HG02870 (cell line): ENCODE measurements around the gene MOGAT3.

Experiments
- ATAC-seq: cut with Tn5 transposase; IDR thresholded peaks from one replicate; pipeline ENCODE4 v1.9.1; 2021; ENCODE audit warnings: mild to moderate bottlenecking, moderate library complexity; ENCODE audit not compliant: unreplicated experiment

The MOGAT3 gene, protein sequence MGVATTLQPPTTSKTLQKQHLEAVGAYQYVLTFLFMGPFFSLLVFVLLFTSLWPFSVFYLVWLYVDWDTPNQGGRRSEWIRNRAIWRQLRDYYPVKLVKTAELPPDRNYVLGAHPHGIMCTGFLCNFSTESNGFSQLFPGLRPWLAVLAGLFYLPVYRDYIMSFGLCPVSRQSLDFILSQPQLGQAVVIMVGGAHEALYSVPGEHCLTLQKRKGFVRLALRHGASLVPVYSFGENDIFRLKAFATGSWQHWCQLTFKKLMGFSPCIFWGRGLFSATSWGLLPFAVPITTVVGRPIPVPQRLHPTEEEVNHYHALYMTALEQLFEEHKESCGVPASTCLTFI

DNA sequence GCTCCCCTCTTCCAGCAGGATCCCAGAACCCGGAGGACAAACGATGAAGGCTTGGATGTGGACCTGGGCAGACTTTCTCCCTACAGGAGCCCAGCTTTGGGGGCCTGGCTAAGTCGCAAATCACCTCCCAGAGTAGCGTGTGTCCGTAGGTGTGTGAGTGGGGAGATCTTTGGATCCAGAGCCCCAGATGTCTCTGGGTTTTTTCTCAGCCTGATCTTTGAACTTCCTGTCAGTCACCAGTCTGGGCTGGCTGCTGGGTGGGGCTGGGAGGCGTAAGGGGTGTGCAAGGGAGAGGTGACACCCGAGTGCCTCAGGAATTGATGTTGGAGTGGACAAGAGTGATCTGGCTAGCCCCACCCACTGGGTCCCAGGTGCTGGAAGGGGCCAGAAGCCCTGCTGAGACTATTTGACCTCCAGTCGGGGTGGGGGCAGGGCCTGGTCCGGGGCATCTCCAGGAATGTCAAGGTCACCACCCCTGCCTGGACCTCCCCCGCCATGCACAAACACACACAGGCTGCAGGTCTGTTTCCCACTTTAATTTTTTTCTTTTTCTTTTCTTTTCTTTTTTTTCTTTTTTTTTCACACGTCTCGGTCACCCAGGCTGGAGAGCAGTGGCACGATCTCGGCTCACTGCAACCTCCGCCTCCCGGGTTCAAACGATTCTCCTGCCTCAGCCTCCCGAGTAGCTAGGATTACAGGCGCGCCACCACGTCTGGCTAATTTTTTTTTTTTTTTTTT is at the start of gene MOGAT3:
MOGAT3 (minus strand) TSS at position 175 of the 738 bp plus-strand sequence. CDS start 182 bp downstream, outside the sequence.
- ATAC-seq, result no peak

DNA sequence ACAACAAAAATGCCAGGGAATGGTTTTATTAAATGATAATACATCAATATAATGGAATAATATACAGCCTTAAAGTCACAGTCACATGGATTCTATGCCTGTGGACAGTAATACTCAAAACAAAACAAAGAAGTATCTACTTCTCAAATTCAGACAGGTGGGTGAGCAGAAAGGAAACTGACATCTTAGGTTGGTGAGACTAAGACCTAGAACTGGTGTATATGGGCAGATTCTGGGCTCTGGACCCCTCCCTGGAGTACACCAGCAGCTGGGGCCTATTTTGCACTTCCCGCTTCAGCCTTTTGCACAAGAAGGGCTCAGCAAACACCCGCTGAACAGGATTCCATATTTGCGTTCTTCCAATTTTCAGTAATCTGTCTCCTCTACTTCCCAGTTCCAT is 49.5 kb upstream of the MOGAT3 start:
- ATAC-seq, result peak; percentile 33

DNA sequence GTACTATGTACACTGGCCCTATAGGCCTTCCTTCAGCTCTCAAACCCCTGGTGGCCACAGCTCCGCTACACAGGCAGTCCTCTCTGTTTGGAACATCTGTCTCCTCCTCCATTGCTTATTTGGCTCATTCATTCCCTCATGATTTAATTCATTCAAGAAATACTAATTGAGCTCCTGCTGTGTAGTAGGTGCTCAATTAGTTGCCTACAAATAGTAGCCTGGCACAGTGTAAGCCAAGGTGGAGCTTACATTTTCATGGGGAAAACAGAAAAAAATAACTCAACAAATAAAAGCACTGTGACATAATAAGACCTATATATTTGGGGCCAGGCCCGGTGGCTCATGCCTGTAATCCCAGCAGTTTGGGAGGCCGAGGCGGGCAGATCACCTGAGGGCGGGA is 47.4 kb upstream of the MOGAT3 start:
- ATAC-seq, result no peak

DNA sequence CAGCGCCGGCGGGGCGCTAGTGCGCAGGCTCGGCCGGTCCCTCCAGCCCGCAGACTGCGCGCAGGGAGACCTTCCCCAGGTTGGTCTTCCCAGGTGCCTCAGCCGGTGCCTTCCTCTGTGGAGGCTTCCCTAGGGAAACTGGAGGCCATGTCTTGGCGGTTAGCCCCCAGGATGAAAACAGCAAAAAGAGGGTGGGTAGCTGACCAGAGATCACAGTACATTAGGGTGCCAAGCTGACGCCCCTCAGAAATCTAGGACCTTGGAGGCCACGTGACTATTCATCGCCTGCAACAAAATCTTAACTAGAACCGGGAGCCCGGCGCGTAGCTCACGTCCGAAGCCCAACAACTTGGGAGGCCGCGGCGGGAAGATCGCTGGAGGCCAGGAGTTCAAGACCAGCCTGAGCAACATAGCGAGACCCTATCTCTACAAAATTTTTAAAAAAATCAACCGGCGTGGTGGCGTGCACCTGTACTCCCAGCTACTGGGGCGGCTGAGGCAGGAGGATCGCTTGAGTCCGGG is 44.4 kb upstream of the MOGAT3 start:
- ATAC-seq, result no peak

DNA sequence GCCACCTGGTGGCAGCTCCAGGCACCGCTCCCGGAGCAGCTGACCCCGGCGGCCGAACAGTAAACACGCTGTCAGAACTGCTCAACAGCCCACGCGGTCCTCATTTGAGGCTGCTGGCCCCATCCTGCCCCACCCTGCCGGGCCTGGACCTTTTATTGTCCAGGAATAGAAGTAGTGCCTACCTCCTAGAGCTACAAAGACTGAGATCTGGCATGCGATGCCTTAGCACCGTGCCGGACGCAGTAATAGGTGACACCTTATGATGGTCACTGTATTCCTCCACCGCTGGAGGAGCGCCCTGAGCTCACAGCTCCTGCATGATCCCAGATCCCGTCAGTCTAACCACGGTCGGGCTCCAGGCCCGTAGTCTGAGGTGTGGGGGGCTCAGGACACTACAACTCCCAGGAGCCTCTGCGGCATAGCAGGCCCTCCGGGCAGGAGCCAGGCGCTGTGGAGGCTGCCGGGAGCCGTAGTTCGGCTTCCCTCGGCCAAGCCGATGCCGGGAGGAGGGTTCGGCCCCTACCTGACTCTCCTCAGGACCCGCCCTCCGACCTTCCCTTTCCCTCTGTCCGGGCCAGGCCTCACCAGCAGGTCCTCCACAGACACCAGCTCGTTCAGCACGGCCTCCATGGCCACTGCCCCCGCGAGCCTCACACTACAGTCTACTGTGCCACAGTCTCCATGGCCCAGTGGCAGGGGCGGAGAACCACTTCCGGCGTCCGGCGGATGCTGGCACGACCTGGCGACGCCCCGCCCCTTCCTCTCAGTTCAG is 43.7 kb upstream of the MOGAT3 start, which contains the start of gene FIS1:
FIS1 (minus strand) TSS at position 707 of the 772 bp plus-strand sequence; CDS start at position 630, 77 bp downstream.
- ATAC-seq, result peak; percentile 89

DNA sequence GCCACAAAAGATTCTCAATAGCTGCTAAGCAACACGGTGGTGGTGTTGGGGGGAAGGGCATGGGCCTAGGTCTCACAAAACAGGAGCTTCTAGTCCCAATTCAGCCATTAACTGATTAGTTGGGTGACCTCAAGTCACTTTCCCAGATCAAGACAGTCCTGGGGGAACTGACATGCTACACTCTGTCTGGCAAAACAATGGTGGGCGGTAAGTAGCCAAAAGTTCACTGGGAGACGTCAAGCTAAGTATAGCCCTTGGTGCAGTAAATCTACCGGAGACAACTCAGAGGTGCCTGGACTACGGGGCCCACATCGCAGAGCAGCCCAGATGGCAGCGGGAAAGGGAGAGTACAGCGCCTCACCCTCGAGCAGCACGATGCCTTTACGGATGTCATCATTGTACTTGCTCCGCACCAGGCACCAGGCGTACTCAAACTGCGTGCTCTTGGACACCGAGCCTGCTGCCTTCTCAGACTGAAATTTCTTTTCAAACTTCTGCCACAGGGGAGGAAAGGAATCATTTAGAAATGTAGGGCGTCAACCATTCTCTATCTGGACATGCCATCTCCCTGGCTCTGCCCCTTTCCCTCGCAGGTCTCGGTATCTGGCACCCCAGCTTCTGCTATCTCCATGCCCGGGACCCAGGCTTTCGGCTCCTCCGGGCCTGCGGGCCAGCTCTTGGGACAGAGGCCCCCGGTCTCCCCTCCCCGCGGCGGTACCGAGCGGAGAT is 43.0 kb upstream of the MOGAT3 start:
- no peak for ATAC-seq

DNA sequence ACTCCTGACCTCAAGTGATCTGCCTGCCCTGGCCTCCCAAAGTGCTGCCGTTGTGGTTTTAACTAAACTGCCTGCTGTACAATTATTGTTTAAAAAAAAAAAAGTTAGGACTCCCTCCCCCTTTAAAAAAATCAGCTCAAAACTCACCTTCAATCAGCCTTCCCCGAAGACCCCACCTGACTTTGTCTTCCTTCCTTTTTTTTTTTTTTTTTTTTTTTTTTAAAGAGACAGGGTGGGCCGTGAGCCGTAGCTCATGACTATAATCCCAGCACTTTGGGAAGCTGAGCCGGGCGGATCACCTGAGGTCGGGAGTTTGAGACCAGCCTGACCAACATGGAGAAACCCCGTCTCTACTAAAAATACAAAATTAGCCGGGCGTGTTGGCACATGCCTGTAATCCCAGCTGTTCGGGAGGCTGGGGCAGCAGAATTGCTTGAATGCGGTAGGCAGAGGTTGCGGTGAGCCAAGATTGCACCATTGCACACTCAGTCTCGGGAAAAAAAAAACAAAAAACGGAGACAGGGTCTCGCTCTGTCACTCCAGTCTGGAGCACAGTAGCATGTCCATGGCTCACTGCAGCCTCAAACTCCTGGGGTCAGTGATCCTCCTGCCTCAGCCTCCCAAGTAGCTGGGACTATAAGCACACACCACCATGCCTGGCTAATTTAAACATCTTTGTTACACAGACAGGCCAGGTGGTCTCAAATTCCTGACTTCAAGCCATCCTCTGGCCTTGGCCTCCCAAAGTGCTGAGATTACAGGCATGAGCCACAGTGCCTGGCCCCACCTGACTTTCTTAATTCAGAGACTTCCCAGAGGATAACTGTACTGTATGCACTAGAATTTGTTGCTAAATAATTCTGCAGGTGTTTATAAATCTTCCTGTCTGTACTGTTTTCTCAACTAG is 40.9 kb upstream of the MOGAT3 start:
- no peak for ATAC-seq

DNA sequence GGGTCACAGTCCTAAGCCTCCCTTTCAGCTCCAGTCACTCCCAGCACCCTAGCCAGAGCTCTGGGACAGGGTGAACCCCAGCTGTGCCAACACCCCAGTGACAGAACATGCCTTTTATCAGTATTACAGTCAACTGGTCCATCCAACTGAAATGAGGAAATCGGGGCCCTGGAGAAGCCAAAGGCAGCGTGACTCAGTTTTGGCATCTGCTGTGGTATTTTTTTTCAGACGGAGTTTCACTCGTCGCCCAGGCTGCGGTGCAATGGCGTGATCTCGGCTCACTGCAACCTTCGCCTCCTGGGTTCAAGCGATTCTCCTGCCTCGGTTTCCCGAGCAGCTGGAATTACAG is 40.2 kb upstream of the MOGAT3 start:
- no peak for ATAC-seq

DNA sequence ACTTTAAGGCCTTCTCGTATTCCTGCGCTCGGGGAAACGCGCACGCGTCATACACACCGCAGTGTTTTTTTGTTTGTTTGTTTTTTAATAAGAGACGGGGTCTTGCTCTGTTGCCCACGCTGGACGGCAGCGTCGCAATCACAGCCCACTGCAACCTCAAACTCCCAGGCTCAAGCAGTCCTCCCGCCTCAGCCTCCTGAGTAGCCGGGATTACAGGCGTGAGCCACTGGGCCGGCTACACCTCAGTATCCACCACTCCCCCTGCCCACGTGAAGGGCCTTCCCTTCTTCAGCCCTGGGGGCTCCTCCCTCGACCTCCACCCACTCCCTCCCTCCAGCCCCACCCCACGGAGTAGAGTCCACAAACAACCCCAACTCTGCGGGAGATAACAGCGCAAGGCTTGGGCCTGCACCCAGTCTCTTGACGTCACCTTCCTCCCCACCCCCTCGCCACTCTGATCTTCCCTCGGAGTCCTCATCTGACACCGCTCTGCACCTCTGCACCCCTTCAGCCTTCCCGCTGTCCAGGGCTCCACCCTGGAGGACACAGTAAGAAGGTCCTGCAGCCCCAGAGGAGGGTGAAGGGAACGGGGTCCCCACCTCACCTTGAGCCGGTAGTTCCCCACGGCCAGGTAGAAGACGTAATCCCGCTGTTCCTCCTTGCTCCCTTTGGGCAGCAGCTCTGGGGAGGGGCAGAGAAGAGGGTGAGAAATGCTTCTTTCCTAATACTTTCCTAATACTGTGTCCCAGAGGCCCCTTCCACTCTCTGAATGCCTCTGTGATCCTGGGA is 39.6 kb upstream of the MOGAT3 start:
- ATAC-seq, result no peak

DNA sequence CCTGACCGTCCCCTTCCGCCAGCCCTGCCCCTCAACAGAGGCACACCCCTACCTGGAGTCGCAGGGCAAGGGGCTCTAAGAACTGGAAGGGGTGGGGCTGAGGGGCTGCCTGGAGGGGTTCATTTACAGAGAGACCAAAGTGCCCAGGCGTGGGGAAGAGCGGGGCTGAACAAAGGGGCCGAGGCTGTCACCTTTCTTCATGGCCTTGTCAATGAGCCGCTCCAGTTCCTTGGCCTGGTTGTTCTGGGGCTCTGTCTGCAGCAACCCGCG is 39.0 kb upstream of the MOGAT3 start:
- ATAC-seq, result no peak

DNA sequence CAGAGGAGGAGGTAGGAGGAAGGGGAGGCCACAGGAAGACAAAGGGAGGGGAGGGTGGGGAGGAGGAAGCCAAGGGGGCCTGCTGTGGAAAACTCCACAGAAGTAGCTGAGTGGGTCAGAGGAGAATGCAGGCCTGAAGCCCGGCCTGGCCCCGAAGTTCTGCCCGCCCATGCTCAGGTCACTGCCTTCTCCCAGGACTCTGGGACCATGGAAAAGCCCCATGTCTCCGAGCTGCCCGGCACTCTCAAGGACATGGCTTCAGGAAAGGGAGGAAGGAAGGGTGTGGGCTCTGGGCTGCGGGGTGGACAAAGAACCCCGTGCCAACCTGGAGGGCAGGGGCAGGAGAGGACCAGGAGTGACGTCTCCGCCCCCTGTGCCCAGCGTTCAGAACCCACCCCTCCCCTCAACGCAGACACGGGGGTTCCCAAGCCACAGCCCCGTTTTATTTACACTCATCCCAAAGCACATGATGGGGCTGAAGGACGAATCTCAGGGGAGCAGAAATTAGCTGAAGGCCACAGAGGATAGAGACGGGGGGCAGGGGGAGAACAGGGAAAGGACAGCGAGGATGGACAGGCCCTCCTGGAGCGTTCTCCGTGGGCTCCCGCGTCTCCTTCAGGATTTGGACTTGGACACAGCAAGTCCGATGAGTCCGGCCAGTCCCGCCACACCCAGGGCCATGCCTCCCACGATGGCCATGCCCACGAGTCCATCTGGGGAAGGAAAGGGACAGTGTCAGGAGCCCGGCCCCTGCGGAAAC is 38.5 kb upstream of the MOGAT3 start:
- no peak for ATAC-seq

DNA sequence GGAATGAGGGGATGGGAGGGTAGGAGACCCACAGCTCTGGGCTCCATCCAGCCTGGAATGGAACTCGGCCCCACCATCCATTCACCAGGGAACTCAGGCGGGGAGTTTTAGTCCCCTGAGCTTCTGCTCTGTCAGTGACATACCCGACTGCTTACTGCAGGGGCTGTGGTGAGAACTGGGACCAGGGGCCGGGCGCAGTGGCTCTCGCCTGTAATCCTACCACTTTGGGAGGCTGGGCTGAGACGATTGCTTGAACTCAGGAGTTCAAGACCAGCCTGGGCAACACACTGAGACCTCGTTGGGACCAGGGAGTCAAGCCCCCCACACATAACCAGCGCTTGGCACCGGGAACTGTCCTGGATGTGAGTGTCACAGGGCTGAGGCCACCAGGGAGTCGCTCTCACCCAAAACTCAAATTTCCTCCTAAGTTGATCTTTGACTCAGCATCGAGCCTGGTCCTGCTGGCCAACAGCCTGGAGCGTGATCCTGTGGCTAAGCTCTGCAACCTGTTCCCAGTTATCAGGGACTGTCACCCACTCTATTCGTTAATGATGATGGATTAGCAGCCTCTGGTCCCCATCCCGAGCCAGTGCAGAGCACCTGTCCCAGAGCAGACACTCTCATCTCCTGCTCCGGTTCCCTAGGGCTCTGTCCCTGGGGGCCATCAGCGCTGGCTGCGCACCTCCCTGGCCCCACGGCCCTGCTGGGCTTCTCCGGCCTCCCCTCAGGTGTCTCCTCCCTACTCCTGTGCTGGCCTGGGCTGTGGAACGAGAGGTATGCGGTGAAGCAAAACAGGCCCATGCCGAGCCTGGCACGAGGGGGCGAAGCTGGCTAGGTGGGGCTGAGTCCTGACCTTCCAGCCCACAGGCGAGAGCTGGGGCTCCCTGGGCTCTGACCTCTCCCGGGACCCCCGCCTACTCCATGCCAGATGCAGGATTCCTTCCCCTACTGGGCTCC is 37.7 kb upstream of the MOGAT3 start:
- no peak for ATAC-seq

DNA sequence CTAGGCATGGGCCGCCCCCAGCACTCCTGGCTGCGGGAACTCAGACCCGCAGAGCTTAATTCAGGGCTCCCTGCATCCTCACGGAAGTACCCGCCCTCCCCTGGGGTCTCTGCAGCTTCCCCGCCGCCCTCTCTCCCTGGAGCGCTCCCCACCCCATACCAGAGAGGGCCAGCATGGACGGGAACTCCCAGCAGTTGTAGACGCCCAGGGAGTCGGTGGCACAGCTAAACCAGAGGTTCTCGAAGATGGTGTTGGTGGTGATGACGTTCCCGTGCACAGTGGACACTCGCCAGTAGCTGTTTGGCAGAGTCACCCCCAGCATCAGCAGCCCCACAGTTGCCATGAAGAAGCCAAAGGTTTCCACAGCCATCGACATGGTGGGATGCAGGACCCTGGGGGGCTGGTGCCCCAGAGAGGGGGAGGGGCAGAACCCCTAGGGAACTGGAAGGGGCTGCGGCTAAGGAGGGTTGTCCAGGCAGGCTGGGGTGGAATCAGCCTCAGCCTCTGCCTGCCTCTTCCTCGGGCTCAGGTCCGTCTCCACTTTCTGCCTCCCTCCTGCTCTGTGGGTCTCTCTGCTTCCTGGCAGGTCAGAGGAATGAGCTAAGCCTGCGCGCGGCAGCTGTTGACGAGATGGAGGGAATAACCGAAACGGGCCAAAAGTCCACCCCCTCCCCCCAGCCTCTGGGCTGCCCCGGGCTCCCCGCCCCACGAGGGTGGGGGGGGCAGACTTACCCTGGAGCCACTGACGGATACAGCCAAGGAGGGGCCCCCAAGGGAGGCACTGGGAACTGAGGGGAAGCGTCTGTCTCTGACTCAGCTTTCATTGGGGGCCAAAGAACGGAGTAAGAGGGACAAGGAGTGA is 36.6 kb upstream of the MOGAT3 start, which contains the start of gene CLDN15:
CLDN15 (minus strand) TSS at position 597 of the 862 bp plus-strand sequence; CDS start at position 376, 221 bp downstream.
- no peak for ATAC-seq

DNA sequence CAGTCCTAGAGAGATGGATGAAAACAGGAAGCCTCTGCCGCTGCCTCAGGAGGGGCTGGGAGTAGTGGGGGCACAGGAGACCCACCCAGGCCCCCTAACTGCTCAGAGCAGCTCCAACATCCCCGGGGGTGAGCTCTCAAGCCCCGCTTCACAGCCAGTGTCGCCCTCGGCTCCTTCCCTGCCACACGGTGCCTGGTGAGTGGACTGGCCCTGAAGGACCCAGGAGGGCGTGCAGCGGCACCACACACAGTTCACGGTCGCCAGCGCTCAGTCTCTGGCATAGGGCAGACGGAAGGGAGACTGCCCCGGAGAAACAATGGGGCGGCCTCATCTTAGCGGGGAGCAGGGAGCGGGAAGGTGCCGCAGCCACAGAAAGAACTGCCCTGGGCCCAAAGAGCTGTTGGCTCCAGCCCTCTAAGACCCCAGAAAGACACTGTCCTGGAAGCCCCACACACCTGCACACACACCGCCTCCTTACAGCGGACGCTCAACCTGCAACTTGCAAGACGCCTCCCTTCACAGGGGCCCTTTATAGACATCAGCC is 35.5 kb upstream of the MOGAT3 start:
- no peak for ATAC-seq

DNA sequence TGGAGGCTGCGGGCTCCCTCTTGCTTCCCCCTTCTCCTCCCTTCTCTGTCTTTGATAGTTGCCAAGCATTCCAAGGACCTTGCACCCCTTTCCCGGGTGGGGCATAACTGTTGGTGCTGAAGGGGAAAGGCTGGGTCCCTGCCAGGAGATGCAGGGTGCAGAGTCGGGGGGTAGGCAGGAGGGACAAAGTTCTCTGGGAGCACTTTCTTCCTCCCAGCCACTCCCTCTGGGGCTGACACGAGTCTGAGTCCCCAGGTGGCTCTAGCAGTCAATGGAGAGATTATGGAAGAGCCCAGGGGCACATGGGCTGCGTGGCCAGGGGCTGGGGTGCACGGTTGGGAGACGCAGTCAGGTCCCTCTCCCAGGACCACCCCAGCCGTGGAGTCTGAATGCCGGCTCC is 34.7 kb upstream of the MOGAT3 start:
- no peak for ATAC-seq

DNA sequence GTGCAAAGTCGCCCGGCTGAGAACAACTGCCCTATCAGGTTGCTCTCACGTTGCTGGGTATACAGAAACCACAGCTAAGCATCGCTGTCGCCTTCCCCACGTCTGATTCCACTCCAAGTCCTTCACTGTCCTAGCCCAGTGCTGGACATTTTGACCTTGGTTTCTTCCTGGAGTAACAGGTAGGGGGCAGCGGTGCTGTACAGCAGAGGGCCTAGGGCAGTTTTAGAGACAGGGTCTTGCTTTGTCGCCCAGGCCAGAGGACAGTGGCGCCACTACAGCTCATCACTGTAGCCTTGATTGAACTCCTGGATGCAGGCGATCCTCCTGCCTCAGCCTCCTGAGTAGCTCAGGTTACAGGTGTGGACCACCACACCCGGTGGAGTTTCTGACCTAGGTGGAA is 34.2 kb upstream of the MOGAT3 start:
- no peak for ATAC-seq
